Measurements from ENCODE around the gene HSD17B8.

DNA sequence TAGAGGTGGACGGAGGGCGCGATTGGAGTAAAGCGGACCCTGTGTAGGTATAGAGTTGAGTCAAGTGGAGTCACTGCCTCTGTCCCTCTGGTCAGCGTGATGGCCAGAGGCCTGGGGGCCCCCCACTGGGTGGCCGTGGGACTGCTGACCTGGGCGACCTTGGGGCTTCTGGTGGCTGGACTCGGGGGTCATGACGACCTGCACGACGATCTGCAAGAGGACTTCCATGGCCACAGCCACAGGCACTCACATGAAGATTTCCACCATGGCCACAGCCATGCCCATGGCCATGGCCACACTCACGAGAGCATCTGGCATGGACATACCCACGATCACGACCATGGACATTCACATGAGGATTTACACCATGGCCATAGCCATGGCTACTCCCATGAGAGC is 3.3 kb upstream of the HSD17B8 start:
- TF ChIP-seq EZH2 (IDR thresholded peaks at IDR 0.05) (no peak), POLR2AphosphoS5 (IDR thresholded peaks at IDR 0.05; ENCODE audit: borderline replicate concordance, low read depth, low read length) (no peak), FOXP2 (optimal IDR thresholded peaks at IDR 0.05; ENCODE audit: control extremely low read depth, extremely low read length, insufficient read depth) (no peak)

Measured in SK-N-MC (cell line).